Activated T-cell treated with anti-CD3 and anti-CD28 coated beads, Interleukin-2, amount 50 U/mL, for 4 hours (primary cell): Measurements from ENCODE around the gene FKBP8. TPM values are rescaled to one million over a fixed set of nuclear protein-coding genes. Genes with fewer than 3 reads are reported as not detected.
A peak's percentile ranks its signal among the peaks of the same experiment; 100 is the strongest.
"Not testable (repeated sequence)": the region's sequence is repeated elsewhere in the genome, so short reads cannot be mapped to it uniquely, and the experiment has no call there.

ENCODE experiments used
- ATAC-seq, 2 donors: fragments of 200-7000 bp; cut with Tn5 transposase; one replicate each; pipeline ENCODE4 v1.10.0; 2021
- DNase-seq: peaks from one replicate; pipeline ENCODE4 v3.0.0-alpha.2; 2020
- H3K27me3 Mint-ChIP-seq: one replicate; pipeline ENCODE4 v1.8.0; 2021; ENCODE audit warnings: low read depth, mixed read lengths
- H3K36me3 Mint-ChIP-seq: one replicate; pipeline ENCODE4 v1.8.0; 2022; ENCODE audit warnings: mixed read lengths; ENCODE audit not compliant: insufficient read depth
- H3K4me1 Mint-ChIP-seq: one replicate; pipeline ENCODE4 v1.8.0; 2021; ENCODE audit warnings: low read depth, mixed read lengths
- H3K4me3 Mint-ChIP-seq: one replicate; pipeline ENCODE4 v1.8.0; 2021; ENCODE audit warnings: mild to moderate bottlenecking, moderate library complexity, mixed read lengths
- H3K9me3 Mint-ChIP-seq: one replicate; pipeline ENCODE4 v1.8.0; 2021; ENCODE audit warnings: mixed read lengths
- total RNA-seq, 3 donors: library from RNA; stranded (reverse); gene quantifications; one replicate each; pipeline ENCODE4 v1.2.1, GENCODE V29; 2021

FKBP8 gene
- total RNA-seq, 3 donors from 2014 or later: 155 to 163 (median 155) TPM

- Mint-ChIP-seq H3K9me3 (no peaks in the 10 kb centered on the region), H3K36me3 (peaks cover 9% of the 10 kb centered on the region), H3K4me3 (no peak overlapping the region), H3K4me1 (peaks cover 17% of the 10 kb centered on the region), H3K27me3 (no peaks in the 10 kb centered on the region)
- ATAC-seq (no peak), DNase-seq (no peak)
Measured at GRCh38 chr19:18541258-18541991, 1.9 kb downstream of the FKBP8 start.

DNA sequence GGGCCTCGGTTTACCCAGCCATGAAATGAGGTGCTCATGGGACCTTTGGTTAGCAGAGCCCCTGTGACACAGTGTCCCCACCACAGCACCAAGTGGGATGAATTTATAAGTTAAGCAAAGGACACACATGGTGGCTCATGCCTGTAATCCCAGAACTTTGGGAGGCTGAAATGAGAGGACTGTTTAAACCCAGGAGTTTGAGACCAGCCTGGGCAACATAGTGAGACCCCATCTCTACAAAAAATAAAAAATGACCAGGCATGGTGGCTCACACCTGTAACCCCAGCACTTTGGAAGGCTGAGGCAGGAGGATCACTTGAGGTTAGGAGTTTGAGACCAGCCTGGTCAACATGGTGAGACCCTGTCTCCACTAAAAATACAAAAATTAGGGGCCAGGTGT is 3.2 kb downstream of the FKBP8 start:
- not testable (repeated sequence) for H3K9me3 Mint-ChIP-seq, ATAC-seq, H3K27me3 Mint-ChIP-seq, H3K4me3 Mint-ChIP-seq, DNase-seq
- peaks cover 11% of the 10 kb centered on the region for H3K36me3 Mint-ChIP-seq
- peaks cover 17% of the 10 kb centered on the region for H3K4me1 Mint-ChIP-seq

GRCh38 chr19:18539372-18539771 is 4.0 kb downstream of the FKBP8 start:
- Mint-ChIP-seq H3K36me3 (peaks cover 12% of the 10 kb centered on the region), H3K9me3 (no peaks in the 10 kb centered on the region), H3K27me3 (no peaks in the 10 kb centered on the region), H3K4me3 (no peak overlapping the region), H3K4me1 (peaks cover 17% of the 10 kb centered on the region)
- no peak for DNase-seq
- no peak for ATAC-seq

GRCh38 chr19:18538115-18538514 is 5.3 kb downstream of the FKBP8 start:
- Mint-ChIP-seq H3K4me3 (no peak overlapping the region), H3K27me3 (no peaks in the 10 kb centered on the region), H3K9me3 (no peaks in the 10 kb centered on the region), H3K4me1 (peaks cover 10% of the 10 kb centered on the region), H3K36me3 (peaks cover 14% of the 10 kb centered on the region)
- ATAC-seq: no peak
- DNase-seq: no peak

DNA sequence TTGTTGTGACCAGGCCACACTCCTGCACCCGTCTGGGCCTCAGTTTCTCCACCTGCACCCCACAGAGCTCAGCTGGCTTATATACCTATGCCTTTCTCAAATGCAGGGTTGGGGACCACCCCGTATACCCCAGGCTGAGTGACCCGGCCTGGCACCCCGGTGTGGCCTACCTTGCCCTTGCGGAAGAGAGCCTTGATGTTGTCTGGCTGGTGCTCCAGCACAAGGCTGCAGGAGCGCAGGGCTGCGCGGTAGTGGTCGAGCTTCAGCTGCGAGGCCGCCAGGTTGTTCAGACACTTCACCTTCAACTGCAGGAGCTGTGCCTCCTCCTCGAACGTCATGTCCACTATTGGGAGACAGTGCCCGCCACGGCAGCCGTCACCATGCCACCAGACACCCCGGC is 5.9 kb downstream of the FKBP8 start:
- Mint-ChIP-seq H3K9me3 (no peaks in the 10 kb centered on the region), H3K36me3 (peaks cover 16% of the 10 kb centered on the region), H3K4me3 (no peak overlapping the region), H3K27me3 (no peaks in the 10 kb centered on the region), H3K4me1 (peaks cover 8% of the 10 kb centered on the region)
- DNase-seq (no peak), ATAC-seq (no peak)

- no peaks in the 10 kb centered on the region for H3K27me3 Mint-ChIP-seq
- no peak for ATAC-seq
- no peak overlapping the region for H3K4me3 Mint-ChIP-seq
Measured at GRCh38 chr19:18536475-18536874, 6.9 kb downstream of the FKBP8 start.

DNA sequence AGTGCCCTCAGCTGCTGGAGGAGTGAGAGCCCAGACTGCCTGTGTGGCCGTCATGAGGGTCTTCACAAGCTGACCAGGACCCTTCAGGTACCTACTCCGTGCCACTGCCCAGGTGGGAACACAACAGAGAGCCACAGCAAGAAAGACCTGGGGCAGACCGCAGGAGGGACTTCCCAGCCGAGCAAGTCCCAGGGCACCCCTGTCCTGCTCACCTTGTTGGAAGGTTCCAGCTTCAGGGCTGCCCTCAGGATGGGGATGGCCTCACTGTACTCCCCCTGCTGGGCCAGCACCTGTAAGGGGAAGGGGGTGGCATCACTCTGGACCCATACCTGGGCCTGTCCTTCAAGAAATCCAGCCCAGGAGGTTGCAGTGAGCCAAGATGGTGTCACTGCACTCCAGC is 10.3 kb downstream of the FKBP8 start:
- ATAC-seq (no peak), DNase-seq (no peak)
- H3K4me3 Mint-ChIP-seq: no peak overlapping the region
- H3K27me3 Mint-ChIP-seq: no peaks in the 10 kb centered on the region
- H3K4me1 Mint-ChIP-seq: no peaks in the 10 kb centered on the region
- H3K9me3 Mint-ChIP-seq: no peaks in the 10 kb centered on the region
- peaks cover 20% of the 10 kb centered on the region for H3K36me3 Mint-ChIP-seq

More at GRCh38 chr19:18536475-18536874, 6.9 kb downstream of the FKBP8 start:
- H3K9me3 Mint-ChIP-seq: no peaks in the 10 kb centered on the region
- peaks cover 3% of the 10 kb centered on the region for H3K4me1 Mint-ChIP-seq
- no peak for DNase-seq
- peaks cover 20% of the 10 kb centered on the region for H3K36me3 Mint-ChIP-seq

DNA sequence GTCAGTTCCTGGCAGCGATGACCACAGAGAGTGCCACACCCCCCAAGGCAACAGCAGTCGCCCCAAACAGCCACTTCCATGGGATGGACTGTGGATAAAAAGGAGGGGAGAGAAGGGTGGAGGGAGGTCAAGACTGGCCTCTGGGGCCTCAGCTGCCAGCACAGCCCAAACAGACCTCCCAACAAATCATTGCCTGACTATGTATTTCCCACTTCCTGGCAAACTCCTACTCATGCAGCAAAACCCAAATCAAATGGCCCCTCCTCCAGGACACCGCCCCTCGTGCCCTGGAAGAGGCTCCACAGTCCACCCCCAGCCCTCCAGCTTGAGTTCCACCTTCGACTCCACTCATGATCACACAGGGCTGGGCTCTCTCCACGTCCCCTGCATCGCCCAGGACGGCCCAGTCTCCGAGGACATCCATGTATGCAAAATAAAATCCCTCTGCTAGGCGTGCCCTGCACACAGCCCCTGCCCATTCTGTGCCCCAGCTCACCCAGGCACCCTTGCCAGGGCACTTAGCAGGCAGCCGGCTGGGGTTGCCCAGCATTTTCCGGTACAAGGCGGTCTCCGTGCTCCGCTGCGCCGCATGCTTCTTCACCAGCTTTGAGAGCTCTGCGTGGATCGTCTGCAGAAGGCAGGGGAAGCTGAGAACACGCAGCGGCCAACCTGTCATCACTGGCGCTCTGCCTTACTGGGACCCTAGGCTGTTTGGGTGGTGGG is 11.0 kb downstream of the FKBP8 start:
- Mint-ChIP-seq H3K36me3 (peaks cover 18% of the 10 kb centered on the region), H3K4me3 (no peak overlapping the region), H3K27me3 (no peaks in the 10 kb centered on the region)

DNA sequence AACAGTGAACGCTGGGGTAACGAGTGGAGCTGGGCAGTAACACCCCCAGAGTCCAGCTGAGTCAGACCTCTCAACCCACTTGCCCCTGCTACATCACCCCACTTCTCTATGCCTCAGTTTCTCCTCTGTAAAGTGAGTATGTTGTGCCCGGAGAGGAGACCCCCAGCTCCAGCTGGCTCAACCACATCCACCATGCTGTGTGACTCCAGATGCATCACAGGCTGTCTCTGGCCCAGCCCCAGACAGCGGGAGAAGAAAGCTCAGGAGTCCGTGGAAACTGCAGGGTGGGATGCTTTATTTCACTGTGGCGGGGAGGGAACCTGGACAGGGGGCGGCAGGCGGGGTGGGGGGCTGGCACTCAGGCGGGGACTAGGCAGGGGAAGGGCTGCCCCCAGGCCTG is 11.9 kb downstream of the FKBP8 start:
- H3K4me3 Mint-ChIP-seq: no peak overlapping the region
- no peak for DNase-seq
- no peaks in the 10 kb centered on the region for H3K4me1 Mint-ChIP-seq

More for the DNA sequence above, 11.0 kb downstream of the FKBP8 start:
- DNase-seq (no peak), ATAC-seq (no peak)
- Mint-ChIP-seq H3K4me1 (no peaks in the 10 kb centered on the region), H3K9me3 (no peaks in the 10 kb centered on the region)

GRCh38 chr19:18529782-18530181 is 13.6 kb downstream of the FKBP8 start:
- no peak for DNase-seq
- Mint-ChIP-seq H3K36me3 (peaks cover 11% of the 10 kb centered on the region), H3K9me3 (no peaks in the 10 kb centered on the region), H3K4me1 (no peaks in the 10 kb centered on the region), H3K27me3 (no peaks in the 10 kb centered on the region), H3K4me3 (no peak overlapping the region)
- ATAC-seq: no peak

More for the DNA sequence above, 11.9 kb downstream of the FKBP8 start:
- H3K27me3 Mint-ChIP-seq: no peaks in the 10 kb centered on the region
- ATAC-seq: no peak
- H3K9me3 Mint-ChIP-seq: no peaks in the 10 kb centered on the region
- peaks cover 14% of the 10 kb centered on the region for H3K36me3 Mint-ChIP-seq

DNA sequence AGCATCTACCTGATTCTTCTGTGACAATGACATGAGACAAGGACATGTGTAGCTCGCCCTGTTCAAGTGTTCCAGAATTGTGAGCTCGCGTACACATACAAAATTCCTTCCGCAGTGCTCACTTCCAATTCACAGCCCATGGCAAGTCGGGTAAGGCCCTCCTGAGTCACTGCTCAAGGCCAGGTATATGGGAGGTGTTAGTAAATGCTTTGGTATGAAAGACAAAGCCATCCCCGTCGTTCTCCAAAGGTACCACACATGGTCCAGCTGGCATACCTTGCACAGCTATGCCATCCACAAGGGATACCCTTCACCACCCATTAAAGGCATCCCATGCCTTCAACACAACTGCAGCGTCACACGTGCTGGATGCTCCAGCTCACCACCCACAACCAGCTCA is 17.1 kb downstream of the FKBP8 start:
- Mint-ChIP-seq H3K4me3 (no peak overlapping the region), H3K27me3 (no peaks in the 10 kb centered on the region), H3K4me1 (no peaks in the 10 kb centered on the region), H3K9me3 (no peaks in the 10 kb centered on the region), H3K36me3 (peaks cover 1% of the 10 kb centered on the region)
- DNase-seq: no peak
- ATAC-seq: no peak

GRCh38 chr19:18523841-18524240 is 19.5 kb downstream of the FKBP8 start:
- H3K4me1 Mint-ChIP-seq: peaks cover 7% of the 10 kb centered on the region
- no peaks in the 10 kb centered on the region for H3K9me3 Mint-ChIP-seq
- ATAC-seq: no peak
- no peak for DNase-seq
- no peak overlapping the region for H3K4me3 Mint-ChIP-seq
- H3K36me3 Mint-ChIP-seq: no peaks in the 10 kb centered on the region
- no peaks in the 10 kb centered on the region for H3K27me3 Mint-ChIP-seq

DNA sequence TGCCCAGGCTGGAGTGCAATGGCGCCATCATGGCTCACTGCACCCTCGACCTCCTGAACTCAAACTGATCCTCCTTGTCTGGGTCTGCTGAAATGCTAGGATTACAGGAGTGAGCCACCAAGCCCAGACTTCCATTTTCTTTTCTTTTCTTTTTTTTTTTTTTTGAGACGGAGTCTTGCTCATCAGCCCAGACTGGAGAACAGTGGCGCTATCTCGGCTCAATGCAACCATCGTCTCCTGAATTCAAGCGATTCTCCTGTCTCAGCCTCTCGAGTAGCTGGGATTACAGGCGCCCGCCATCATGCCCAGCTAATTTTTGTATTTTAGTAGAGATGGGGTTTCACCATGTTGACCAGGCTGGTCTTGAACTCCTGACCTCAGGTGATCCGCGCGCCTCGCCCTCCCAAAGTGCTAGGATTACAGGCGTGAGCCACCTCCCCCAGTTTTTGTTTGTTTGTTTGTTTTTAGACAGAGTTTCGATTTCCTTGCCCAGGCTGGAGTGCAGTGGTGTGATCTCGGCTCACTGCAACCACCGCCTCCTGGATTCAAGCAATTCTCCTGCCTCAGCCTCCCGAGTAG is 20.4 kb downstream of the FKBP8 start:
- not testable (repeated sequence) for H3K9me3 Mint-ChIP-seq, DNase-seq, H3K27me3 Mint-ChIP-seq, ATAC-seq, H3K36me3 Mint-ChIP-seq
- peak overlapping the region; percentile 91 for H3K4me3 Mint-ChIP-seq
- peaks cover 10% of the 10 kb centered on the region for H3K4me1 Mint-ChIP-seq

DNA sequence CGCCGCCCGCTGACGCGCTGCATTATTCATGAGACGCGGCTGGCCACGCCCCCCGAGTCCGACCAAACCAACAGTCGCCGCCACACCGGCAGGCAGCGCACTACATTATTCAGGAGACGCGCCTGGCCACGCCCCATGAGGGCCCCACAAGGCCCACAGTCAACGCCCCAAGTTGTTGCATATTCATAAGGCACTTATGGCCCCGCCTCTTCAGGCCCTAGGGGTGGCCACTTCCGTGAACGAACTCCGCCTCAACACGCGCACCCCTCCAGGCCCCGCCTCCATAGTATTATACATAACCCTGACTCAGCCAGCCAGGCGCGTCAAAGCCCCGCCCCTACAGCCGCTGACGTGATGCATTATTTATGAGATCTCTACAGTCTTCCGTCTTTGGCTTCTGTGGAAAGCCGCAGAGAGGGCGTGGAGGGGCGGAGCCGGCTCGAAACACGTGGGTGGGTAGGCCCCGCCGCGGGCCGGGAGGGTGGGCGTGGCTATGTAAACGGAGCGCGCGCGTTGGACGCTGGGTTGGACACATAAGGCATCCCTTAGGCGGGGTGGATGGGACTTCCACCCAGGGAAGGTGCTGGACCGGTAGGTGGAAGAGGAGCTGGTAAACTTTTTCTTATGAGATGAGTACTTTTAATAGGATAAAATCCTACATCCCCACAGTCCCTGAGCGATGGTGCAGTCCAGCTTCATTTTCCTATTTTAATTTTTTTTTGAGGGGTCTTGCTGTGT is 21.1 kb downstream of the FKBP8 start:
- Mint-ChIP-seq H3K36me3 (no peaks in the 10 kb centered on the region), H3K27me3 (no peaks in the 10 kb centered on the region), H3K4me3 (peak overlapping the region; percentile 91), H3K4me1 (peaks cover 11% of the 10 kb centered on the region), H3K9me3 (no peaks in the 10 kb centered on the region)
- DNase-seq (peak; percentile 100), ATAC-seq (peak; percentile 91 to 92)
